22Rv1 (cell line): Measurements from ENCODE around the gene DSTYK.

Experiments
- ZFX ChIP-seq: fragments of 450-650 bp; IDR thresholded peaks from 2 replicates; pipeline ENCODE4 v1.6.1; 2017; ENCODE audit warnings: antibody characterized with exemption, borderline replicate concordance
- TF ChIP-seq, protein P1 (sequence below): fragments of 450-650 bp; IDR thresholded peaks from 2 replicates; pipeline ENCODE4 v1.5.1; 2017; ENCODE audit warnings: mild to moderate bottlenecking

DNA sequence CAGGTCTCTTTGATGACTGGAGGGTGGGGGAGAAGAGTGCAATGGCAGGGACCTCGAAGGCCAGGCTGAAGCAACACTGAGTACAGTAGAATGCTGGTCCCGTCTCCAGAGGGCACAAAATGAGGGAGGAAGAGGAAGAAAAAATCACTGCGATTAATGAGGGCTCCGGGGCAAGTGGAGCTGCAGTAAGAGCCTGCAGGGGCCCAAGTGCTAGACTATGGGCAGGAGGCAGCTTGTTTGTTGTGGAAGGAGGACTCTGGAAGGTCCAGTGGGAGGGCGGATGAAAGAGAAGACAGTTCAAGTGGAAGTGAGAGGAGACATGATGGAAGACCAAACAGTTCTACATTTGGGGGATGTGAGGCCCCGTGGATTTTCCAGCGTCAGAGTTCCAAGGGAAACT is 33.6 kb upstream of the DSTYK start:
- TF ChIP-seq, protein P1, sequence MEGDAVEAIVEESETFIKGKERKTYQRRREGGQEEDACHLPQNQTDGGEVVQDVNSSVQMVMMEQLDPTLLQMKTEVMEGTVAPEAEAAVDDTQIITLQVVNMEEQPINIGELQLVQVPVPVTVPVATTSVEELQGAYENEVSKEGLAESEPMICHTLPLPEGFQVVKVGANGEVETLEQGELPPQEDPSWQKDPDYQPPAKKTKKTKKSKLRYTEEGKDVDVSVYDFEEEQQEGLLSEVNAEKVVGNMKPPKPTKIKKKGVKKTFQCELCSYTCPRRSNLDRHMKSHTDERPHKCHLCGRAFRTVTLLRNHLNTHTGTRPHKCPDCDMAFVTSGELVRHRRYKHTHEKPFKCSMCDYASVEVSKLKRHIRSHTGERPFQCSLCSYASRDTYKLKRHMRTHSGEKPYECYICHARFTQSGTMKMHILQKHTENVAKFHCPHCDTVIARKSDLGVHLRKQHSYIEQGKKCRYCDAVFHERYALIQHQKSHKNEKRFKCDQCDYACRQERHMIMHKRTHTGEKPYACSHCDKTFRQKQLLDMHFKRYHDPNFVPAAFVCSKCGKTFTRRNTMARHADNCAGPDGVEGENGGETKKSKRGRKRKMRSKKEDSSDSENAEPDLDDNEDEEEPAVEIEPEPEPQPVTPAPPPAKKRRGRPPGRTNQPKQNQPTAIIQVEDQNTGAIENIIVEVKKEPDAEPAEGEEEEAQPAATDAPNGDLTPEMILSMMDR, result no peak
- TF ChIP-seq ZFX, result no peak
